IPS-18a (cell line): ENCODE measurements around the gene CCSER2.

Experiments used
- H3K27ac ChIP-seq: one replicate; pipeline ENCODE4 v1.5.1; 2013; ENCODE audit warnings: low read length
- H3K27me3 ChIP-seq: one replicate; pipeline ENCODE4 v1.6.1; 2013; ENCODE audit warnings: mild to moderate bottlenecking, low read length; ENCODE audit not compliant: control insufficient read depth, insufficient read depth
- H3K36me3 ChIP-seq: one replicate; pipeline ENCODE4 v1.6.1; 2013; ENCODE audit warnings: low read depth, low read length; ENCODE audit not compliant: control insufficient read depth
- H3K4me1 ChIP-seq: one replicate; pipeline ENCODE4 v1.6.1; 2013; ENCODE audit warnings: low read depth, low read length; ENCODE audit not compliant: control insufficient read depth
- H3K4me3 ChIP-seq: one replicate; pipeline ENCODE4 v1.5.1; 2013; ENCODE audit warnings: low read length
- H3K9ac ChIP-seq: one replicate; pipeline ENCODE4 v1.6.1; 2013; ENCODE audit warnings: mild to moderate bottlenecking, low read length, moderate library complexity
- H3K9me3 ChIP-seq: one replicate; pipeline ENCODE4 v1.6.1; 2013; ENCODE audit warnings: low read depth, low read length; ENCODE audit not compliant: control insufficient read depth

The CCSER2 gene

DNA sequence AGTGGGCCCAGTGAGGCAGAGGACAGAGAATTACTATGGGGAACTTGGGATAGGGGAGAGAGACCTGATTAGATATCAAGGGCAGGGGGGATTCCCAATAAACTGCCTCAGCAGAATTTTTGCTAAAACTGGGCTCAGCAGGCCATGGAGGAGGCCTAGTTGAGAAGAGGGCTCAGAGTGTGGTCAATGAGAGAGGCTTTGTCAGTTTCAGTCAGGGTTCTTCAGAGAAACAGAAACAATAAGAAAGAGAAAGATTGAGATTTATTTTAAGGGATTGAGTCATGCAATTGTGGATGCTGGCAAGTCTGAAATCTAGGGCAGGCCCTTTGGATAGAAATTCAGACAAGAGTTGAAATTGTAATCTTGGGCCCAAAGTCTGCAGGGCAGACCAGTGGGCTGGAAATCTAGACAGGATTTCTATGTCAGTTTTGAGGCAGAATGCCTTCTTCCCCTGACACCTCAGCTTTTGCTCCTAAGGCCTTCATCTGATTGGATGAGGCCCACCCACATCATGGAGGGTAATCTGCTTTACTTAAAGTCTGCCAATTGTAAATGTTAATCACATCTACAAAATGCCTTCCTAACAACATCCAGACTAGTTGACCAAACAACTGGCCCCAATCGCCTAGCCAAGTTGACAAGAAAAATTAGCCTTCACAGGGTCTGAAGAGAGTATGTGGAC is 33.5 kb upstream of the CCSER2 start:
- Histone ChIP-seq H3K4me1 (peaks cover 10% of the 10 kb centered on the region), H3K27ac (no peak overlapping the region), H3K4me3 (no peak overlapping the region), H3K27me3 (no peaks in the 10 kb centered on the region), H3K9ac (no peak overlapping the region), H3K36me3 (no peaks in the 10 kb centered on the region), H3K9me3 (no peaks in the 10 kb centered on the region)

DNA sequence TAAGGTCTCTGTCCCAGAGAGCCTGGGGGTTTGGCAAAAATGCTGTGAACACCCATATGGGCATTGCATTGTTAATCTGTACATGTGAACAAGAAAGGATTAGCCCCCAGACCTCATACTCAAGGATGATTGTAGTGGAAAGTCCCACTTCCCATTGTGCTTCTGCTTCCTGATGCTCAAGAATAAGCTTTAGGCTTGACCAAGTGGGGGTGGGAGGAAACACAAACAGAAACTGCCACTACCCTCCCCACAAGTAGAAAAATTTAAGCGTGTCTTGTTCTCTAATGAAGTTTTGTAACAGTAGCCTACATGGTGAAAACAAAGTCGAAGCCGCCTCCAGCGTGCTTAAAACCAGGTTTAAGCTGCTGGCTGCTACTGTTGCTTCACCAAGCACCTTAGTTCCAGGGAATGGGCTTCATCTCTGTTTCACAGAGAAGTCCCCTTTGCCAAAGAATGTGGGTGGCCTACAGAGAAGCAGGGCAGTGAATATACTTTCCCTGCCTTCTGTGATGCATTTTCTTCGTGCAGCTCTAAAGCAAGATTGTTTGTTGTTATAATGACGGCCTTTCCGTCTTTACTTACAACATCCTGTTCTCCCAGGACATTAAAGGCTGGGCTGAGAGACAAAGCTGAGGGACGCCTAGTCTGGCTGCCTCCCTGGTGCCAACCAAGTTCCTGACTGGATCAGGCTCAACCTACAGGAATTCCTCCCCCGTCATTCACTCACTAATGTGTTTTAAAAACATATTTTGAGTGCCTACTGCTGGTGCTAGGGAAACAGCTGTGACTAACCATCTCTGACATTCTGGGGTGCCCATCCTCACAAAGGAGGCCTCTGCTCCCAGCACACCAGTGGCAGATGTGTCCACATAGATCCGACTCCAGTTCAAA is 32.1 kb upstream of the CCSER2 start:
- Histone ChIP-seq H3K36me3 (no peaks in the 10 kb centered on the region), H3K4me3 (no peak overlapping the region), H3K9ac (no peak overlapping the region), H3K4me1 (peaks cover 10% of the 10 kb centered on the region), H3K27ac (peak overlapping the region; percentile 7), H3K9me3 (no peaks in the 10 kb centered on the region), H3K27me3 (no peaks in the 10 kb centered on the region)

DNA sequence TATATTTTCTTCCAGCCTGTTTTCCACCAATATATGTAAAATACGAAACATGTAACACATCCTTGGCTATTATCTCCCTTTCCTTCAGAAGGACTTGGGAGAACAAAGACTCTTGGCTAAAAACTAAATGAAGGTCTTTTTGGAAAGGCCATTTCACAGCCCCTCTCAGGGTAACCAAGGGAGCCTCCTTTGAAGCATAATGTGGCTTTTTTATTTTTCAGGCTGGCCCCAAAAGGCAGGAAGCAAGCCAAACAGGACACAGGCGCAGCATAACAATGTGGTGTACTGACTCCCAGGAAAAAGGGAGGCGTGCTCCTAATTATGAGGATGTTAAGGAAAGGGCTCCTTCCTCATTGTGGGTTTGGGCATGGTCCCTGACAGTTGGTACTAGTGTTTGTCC is 30.3 kb upstream of the CCSER2 start:
- Histone ChIP-seq H3K36me3 (no peaks in the 10 kb centered on the region), H3K27ac (no peak overlapping the region), H3K9ac (no peak overlapping the region), H3K4me1 (peaks cover 15% of the 10 kb centered on the region), H3K9me3 (no peaks in the 10 kb centered on the region), H3K4me3 (no peak overlapping the region), H3K27me3 (no peaks in the 10 kb centered on the region)

DNA sequence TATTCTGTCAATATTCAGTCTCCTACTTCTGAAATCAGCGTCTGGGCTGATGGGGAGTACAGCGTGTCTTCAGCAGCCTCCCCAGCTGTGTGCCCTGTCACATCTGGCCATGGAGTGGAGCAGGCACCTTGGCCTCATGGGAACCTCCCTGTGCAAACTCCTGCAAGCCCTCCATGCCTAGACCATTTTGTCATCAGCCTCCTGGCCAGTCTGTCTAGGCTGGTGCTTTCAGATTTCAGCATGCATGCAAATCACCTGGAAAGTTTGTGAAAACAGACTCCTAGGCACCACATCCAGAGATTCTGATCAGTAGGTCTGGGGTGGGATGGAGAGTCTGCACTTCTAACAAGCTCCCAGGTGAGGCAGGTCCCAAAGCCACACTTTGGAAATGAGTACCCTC is 26.2 kb upstream of the CCSER2 start:
- Histone ChIP-seq H3K27me3 (no peaks in the 10 kb centered on the region), H3K36me3 (no peaks in the 10 kb centered on the region), H3K27ac (no peak overlapping the region), H3K9me3 (no peaks in the 10 kb centered on the region), H3K4me3 (no peak overlapping the region), H3K9ac (no peak overlapping the region), H3K4me1 (peaks cover 5% of the 10 kb centered on the region)

DNA sequence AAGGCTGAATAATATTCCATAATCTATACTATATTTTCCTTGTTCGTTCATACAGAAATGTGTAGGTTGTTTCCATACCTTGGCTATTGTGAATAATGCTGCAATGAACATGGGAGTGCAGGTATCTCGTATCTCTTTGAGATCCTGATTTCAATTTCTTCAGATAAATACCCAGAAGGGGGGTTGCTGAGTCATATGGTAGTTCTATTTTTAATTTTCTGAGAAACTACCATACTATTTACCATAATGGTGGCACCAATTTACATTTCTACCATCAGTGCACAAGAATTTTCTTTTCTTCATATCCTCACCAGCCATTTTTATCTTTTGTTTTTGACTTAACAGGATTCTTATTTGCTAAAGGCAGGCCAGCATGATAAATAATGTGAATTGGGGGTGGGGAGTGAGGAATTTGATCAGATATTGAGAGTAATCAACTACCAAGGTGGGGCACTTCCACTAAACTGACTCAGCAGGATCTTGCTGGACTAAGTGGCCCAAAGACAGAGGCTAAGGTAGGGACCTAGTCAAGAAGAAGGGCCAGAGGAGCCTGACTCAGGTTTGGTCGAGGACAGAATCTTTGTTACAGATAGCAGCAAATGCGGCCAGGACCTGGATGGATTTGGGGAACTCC is 21.5 kb upstream of the CCSER2 start:
- Histone ChIP-seq H3K27me3 (no peaks in the 10 kb centered on the region), H3K27ac (no peak overlapping the region), H3K4me3 (no peak overlapping the region), H3K4me1 (peaks cover 11% of the 10 kb centered on the region), H3K9me3 (no peaks in the 10 kb centered on the region), H3K36me3 (no peaks in the 10 kb centered on the region), H3K9ac (no peak overlapping the region)

DNA sequence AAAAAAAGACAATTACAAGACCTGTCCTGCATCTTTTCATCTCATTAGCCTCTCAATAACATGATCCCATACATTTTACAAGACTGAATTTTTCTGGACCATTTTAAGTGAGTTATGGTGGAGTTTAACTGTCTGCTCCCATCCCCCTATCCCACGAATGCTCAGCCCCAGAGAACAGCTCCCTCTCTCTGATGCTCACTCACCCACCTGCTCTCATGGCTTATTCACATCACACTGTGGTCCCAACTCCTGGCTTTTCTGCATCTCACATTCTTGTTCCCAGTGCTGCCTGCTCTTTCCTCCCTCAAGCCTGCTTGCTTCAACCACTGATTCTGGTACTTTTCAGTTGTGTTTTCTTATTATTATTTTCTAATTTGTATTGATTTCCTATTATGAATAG is 20.4 kb upstream of the CCSER2 start:
- Histone ChIP-seq H3K27me3 (no peaks in the 10 kb centered on the region), H3K9ac (no peak overlapping the region), H3K9me3 (no peaks in the 10 kb centered on the region), H3K4me1 (peaks cover 6% of the 10 kb centered on the region), H3K27ac (no peak overlapping the region), H3K36me3 (no peaks in the 10 kb centered on the region), H3K4me3 (no peak overlapping the region)

DNA sequence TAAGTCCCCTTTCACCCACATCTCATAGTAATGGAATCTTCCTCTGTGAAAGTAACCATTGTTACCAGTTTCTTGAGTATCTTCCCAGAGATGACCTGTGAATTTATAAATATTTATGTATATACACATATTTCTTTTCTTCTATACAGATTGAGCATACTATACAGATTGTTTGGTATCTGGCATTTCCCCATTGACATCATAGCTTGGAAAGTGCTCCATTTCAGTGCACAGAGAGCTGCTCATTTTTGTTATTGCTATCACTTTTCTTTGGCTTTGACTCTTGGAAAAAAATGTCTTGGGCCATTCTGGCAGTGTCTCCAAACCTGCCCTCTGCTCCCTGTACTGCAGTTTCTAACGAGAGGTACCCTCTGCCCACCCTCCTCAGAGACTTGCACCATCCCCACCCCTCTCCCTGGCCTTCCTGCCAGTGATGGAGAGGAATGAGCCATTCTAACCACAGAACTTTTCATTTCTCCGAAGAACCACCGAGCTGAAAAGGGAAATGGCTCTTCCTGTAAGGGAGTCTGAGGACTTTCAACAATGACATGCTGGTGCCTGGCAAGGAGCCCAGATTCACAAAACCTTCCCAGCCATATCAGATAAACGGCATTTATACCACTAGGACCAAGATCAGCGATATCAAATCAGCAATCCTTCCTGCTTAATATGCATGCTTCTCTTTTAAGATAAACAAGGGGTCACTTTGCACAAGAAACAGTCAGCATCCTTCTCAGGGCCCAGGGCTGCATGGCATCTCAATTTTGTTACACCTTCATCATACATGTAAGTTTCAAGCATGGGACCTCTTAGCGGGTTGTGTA is 19.7 kb upstream of the CCSER2 start:
- Histone ChIP-seq H3K4me1 (peaks cover 6% of the 10 kb centered on the region), H3K36me3 (no peaks in the 10 kb centered on the region), H3K27ac (no peak overlapping the region), H3K9ac (no peak overlapping the region), H3K9me3 (no peaks in the 10 kb centered on the region), H3K4me3 (no peak overlapping the region), H3K27me3 (no peaks in the 10 kb centered on the region)

DNA sequence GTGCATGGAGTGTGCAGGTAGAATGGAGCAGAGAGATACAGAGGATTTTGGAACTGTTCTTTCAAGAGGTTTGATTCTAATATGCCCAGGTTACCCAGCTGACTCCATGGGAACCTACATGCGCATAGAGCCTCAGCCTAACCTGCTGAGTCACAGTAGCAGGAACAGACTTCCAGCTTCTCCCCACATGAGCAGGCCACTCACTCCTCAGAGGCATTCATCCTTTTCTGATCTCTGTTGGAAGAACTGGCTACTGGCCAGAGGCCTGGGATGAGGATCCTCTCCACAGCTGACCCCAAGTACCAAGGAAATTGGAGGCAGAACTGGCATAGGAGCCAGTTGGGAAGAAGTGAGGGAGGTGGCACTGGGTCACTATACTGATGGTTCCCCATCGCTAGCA is 17.9 kb upstream of the CCSER2 start:
- H3K9ac ChIP-seq, result no peak overlapping the region
- H3K4me3 ChIP-seq, result no peak overlapping the region
- H3K27ac ChIP-seq, result no peak overlapping the region
- peaks cover 6% of the 10 kb centered on the region for H3K4me1 ChIP-seq
- H3K27me3 ChIP-seq, result no peaks in the 10 kb centered on the region
- no peaks in the 10 kb centered on the region for H3K9me3 ChIP-seq
- H3K36me3 ChIP-seq, result no peaks in the 10 kb centered on the region

DNA sequence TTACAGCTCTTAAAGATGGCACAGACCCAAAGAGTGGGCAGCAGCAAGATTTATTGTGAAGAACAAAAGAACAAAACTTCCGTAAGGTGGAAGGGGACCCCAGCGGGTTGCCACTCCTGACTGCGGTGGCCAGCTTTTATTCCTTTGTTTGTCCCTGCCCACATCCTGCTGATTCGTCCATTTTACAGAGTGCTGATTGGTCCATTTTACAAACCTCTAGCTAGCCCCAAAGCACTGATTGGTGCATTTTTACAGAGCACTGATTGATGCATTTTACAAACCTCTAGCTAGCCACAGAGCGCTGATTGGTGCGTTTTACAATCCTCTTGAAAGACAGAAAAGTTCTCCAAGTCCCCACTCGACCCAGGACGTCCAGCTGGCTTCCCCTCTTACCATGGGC is 16.8 kb upstream of the CCSER2 start:
- Histone ChIP-seq H3K27ac (no peak overlapping the region), H3K4me1 (peaks cover 6% of the 10 kb centered on the region), H3K9ac (no peak overlapping the region), H3K4me3 (no peak overlapping the region), H3K9me3 (no peaks in the 10 kb centered on the region), H3K36me3 (no peaks in the 10 kb centered on the region), H3K27me3 (no peaks in the 10 kb centered on the region)

DNA sequence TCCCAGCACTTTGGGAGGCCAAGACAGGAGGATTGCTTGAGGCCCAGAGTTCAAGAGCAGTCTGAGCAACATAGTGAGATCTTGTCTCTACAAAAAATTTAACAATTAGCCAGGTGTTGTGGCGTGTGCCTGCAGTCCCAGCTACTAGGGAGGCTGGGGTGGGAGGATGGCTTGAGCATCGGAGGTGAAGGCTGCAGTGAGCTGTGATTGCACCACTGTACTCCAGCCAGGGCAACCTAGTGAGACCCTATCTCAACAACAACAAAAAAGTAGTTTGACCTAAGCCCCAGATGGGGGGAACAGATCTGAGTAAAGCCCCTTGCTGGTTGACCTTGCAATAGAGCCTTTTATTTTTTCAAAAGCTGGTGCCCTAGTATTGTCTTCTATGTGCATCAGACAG is 15.6 kb upstream of the CCSER2 start:
- Histone ChIP-seq H3K4me3 (no peak overlapping the region), H3K9me3 (no peaks in the 10 kb centered on the region), H3K4me1 (peaks cover 6% of the 10 kb centered on the region), H3K9ac (no peak overlapping the region), H3K27ac (no peak overlapping the region), H3K36me3 (no peaks in the 10 kb centered on the region), H3K27me3 (no peaks in the 10 kb centered on the region)

DNA sequence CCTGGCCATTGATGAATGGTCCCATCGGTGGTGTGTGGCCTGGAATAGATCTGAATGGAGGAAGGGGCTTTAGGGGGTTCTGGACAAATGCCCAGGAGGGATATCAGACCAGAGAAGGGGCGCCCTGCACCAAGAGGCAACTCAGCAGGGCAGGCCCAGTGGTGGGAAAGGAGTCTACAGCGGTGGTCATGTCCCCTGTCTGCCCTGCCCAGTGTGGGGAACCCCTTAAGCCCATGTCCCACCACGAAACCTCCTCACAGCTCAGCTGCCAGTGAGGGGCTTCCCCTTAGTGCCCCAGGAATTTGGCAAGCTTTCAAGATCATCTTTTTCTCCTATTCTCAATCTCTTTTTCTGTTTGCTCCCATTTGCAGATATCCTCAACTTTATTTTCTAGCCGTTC is 14.1 kb upstream of the CCSER2 start:
- no peaks in the 10 kb centered on the region for H3K27me3 ChIP-seq
- no peak overlapping the region for H3K27ac ChIP-seq
- H3K36me3 ChIP-seq, result no peaks in the 10 kb centered on the region
- H3K4me3 ChIP-seq, result no peak overlapping the region
- H3K9ac ChIP-seq, result no peak overlapping the region
- peaks cover 6% of the 10 kb centered on the region for H3K4me1 ChIP-seq
- H3K9me3 ChIP-seq, result no peaks in the 10 kb centered on the region
